GM19397 (cell line): ENCODE data around the gene LSM12.
"Not testable (repeated sequence)": the region's sequence is repeated elsewhere in the genome, so short reads cannot be mapped to it uniquely, and the experiment has no call there.

ENCODE experiments used
- ATAC-seq: cut with Tn5 transposase; IDR thresholded peaks from one replicate; pipeline ENCODE4 v1.9.1; 2021; ENCODE audit warnings: mild to moderate bottlenecking, moderate library complexity; ENCODE audit not compliant: unreplicated experiment

LSM12 gene

GRCh38 chr17:44076716-44077594 is 10.5 kb upstream of the LSM12 start:
- no peak for ATAC-seq

- ATAC-seq = no peak
These were observed 9.3 kb upstream of the LSM12 start for GRCh38 chr17:44075598-44076293.

GRCh38 chr17:44074911-44075285 is 8.4 kb upstream of the LSM12 start:
- ATAC-seq = no peak

GRCh38 chr17:44074231-44074910 is 7.9 kb upstream of the LSM12 start:
- no peak for ATAC-seq

GRCh38 chr17:44071772-44072171 is 5.3 kb upstream of the LSM12 start:
- no peak for ATAC-seq

- no peak for ATAC-seq
These were observed 4.7 kb upstream of the LSM12 start for GRCh38 chr17:44071198-44071520.

- ATAC-seq = peak; percentile 69
These were observed 4.2 kb upstream of the LSM12 start, which contains the start of gene G6PC3 for GRCh38 chr17:44070455-44071197. TSS of gene G6PC3 (plus strand) at chr17:44070735. CDS start at chr17:44070966, 231 bp downstream.

GRCh38 chr17:44069974-44070454 is 3.5 kb upstream of the LSM12 start:
- no peak for ATAC-seq

- no peak for ATAC-seq
These were observed 1.1 kb upstream of the LSM12 start for GRCh38 chr17:44067545-44067940.

- no peak for ATAC-seq
These were observed 735 bp downstream of the LSM12 start for GRCh38 chr17:44065668-44066203.

GRCh38 chr17:44063704-44064639 is 2.5 kb downstream of the LSM12 start:
- no peak for ATAC-seq

- no peak for ATAC-seq
These were observed 3.6 kb downstream of the LSM12 start for GRCh38 chr17:44062871-44063270.

- no peak for ATAC-seq
These were observed 5.0 kb downstream of the LSM12 start for GRCh38 chr17:44061446-44061845.

GRCh38 chr17:44059101-44059892 is 7.2 kb downstream of the LSM12 start:
- ATAC-seq = no peak

GRCh38 chr17:44053125-44053872 is 13.2 kb downstream of the LSM12 start:
- ATAC-seq = no peak

GRCh38 chr17:44049294-44050060 is 17.0 kb downstream of the LSM12 start:
- no peak for ATAC-seq

GRCh38 chr17:44046893-44047292 is 19.6 kb downstream of the LSM12 start:
- not testable (repeated sequence) for ATAC-seq
